Activated CD8-positive, alpha-beta T cell treated with anti-CD3 and anti-CD28 coated beads, Interleukin-2, amount 10 ng/mL, durations not matched to agents 7 days and 5 days (primary cell): ENCODE results near the gene STARD3NL. TPM values are rescaled to one million over a fixed set of nuclear protein-coding genes. Genes with fewer than 3 reads are reported as not detected.
"Not testable (repeated sequence)": the region's sequence is repeated elsewhere in the genome, so short reads cannot be mapped to it uniquely, and the experiment has no call there.

Experiments
- ATAC-seq: fragments of 150-1000 bp; cut with Tn5 transposase; one replicate; pipeline ENCODE4 v1.10.0; 2021; ENCODE audit warnings: moderate library complexity
- CTCF ChIA-PET: fragments of 350-600 bp; sonication (Branson Sonifier 250); formaldehyde crosslinking; loops from one replicate; lab custom pipeline; 2021; ENCODE audit warnings: antibody characterized with exemption; lab: Charles Lee
- POLR2A ChIA-PET: fragments of 350-600 bp; sonication (Branson Sonifier 250); formaldehyde crosslinking; loops from one replicate; lab custom pipeline; 2021; ENCODE audit warnings: antibody characterized with exemption; lab: Charles Lee
- DNase-seq: peaks from one replicate; pipeline ENCODE4 v3.0.0-alpha.2; 2020
- H3K27ac Mint-ChIP-seq: one replicate; pipeline ENCODE4 v1.8.0; 2021; ENCODE audit warnings: mild to moderate bottlenecking, mixed read lengths
- H3K27me3 Mint-ChIP-seq: one replicate; pipeline ENCODE4 v1.8.0; 2021; ENCODE audit warnings: low read depth, mixed read lengths
- H3K36me3 Mint-ChIP-seq: one replicate; pipeline ENCODE4 v1.8.0; 2021; ENCODE audit warnings: low read depth, mixed read lengths
- H3K4me1 Mint-ChIP-seq: one replicate; pipeline ENCODE4 v1.8.0; 2021; ENCODE audit warnings: low read depth, mixed read lengths
- H3K4me3 Mint-ChIP-seq: one replicate; pipeline ENCODE4 v1.8.0; 2021; ENCODE audit warnings: mild to moderate bottlenecking, mixed read lengths
- H3K9me3 Mint-ChIP-seq: one replicate; pipeline ENCODE4 v1.8.0; 2022; ENCODE audit warnings: mixed read lengths; ENCODE audit not compliant: insufficient read depth
- total RNA-seq, 2 experiments: library from RNA; stranded (reverse); gene quantifications; one replicate each; pipeline ENCODE4 v1.2.3, GENCODE V29; 2021

The STARD3NL gene
- total RNA-seq, 2 experiments from 2014 or later, result 24.1 to 25.8 TPM

DNA sequence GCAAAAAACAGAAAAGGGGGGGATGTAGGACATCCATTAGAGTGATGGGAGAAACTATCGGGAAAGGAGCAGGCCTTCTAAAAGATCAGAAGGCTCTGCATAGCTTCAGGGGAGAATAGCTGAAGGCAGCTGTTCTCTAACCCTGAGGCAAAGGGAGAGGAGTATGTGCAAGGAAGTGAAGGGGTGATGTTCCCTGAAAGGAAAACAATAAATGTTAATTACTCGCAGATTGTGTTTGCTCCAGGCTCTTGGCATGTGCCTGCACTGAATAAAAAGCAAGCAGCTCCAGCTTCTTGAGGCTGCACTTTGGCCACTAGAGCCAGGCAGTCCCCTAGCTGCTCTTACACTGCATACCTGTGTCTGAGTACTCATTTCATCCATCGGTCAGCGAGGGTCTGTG, 14.4 kb upstream of the STARD3NL start:
- H3K27me3 Mint-ChIP-seq, result peaks cover 17% of the 10 kb centered on the region
- ATAC-seq (no peak), DNase-seq (no peak)
- peaks cover 2% of the 10 kb centered on the region for H3K4me1 Mint-ChIP-seq
- CTCF ChIA-PET, result interaction anchor here (1.0 to 1.2 kb wide), 2 partner anchors 14 to 52 kb away, joined by 3 read pairs; partner anchors contain the start of gene STARD3NL
- H3K27ac Mint-ChIP-seq, result no peak overlapping the region
- no peaks in the 10 kb centered on the region for H3K9me3 Mint-ChIP-seq
- POLR2A ChIA-PET, result no interaction called here
- H3K36me3 Mint-ChIP-seq, result no peaks in the 10 kb centered on the region
- no peak overlapping the region for H3K4me3 Mint-ChIP-seq

GRCh38 chr7:38168890-38169570, 9.0 kb upstream of the STARD3NL start:
- DNase-seq (no peak), ATAC-seq (no peak)
- CTCF ChIA-PET, result interaction anchor here (0.7 to 1.3 kb wide), 3 partner anchors 33 to 249 kb away, joined by 3 to 8 read pairs (median 4); partner anchors contain the start of gene EPDR1
- POLR2A ChIA-PET, result no interaction called here
- Mint-ChIP-seq H3K27me3 (peaks cover 21% of the 10 kb centered on the region), H3K4me1 (peaks cover 6% of the 10 kb centered on the region), H3K27ac (no peak overlapping the region), H3K36me3 (no peaks in the 10 kb centered on the region), H3K4me3 (no peak overlapping the region), H3K9me3 (no peaks in the 10 kb centered on the region)

- H3K4me1 Mint-ChIP-seq, result peaks cover 6% of the 10 kb centered on the region
- no peak overlapping the region for H3K4me3 Mint-ChIP-seq
- DNase-seq (no peak), ATAC-seq (peak; percentile 30)
- CTCF ChIA-PET, result interaction anchor here (0.9 to 1.3 kb wide), 4 partner anchors 46 to 250 kb away, joined by 3 to 8 read pairs (median 4); partner anchors contain the start of gene EPDR1
- H3K9me3 Mint-ChIP-seq, result no peaks in the 10 kb centered on the region
- POLR2A ChIA-PET, result no interaction called here
- peaks cover 12% of the 10 kb centered on the region for H3K27me3 Mint-ChIP-seq
- no peaks in the 10 kb centered on the region for H3K36me3 Mint-ChIP-seq
- H3K27ac Mint-ChIP-seq, result no peak overlapping the region
Measured at GRCh38 chr7:38169847-38170246, 8.2 kb upstream of the STARD3NL start.

DNA sequence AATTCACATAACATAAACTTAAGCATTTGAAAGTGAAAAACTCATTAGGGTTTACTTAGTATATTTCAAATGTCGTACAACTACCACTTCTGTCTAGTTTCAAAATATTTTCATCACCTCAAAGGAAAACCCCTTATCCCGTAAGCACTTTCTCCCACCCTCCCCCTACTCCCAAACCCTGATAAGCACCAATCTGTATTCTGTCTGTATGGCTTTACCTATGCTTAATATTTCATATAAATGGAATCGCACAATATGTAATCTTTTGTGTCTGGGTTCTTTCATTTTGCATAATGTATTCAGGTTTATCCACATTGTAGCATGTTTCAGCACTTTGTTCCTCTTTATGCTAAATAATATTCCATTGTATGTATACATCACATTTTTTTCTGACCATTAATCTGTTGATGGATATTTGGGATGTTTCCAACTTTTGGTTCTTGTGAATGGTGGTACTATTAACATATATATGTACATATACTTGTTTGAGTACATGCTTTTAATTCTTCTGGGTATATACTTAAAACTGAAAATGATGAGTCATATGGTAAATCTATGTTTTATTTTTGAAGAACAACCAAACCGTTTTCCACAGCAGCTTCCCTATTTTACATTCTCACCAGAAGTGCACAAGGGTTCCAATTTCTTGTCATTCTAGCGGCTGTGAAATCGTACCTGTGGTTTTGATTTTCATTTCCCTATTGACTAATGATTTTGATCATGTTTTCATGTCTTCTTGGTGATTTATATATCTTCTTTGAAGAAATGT, 6.2 kb upstream of the STARD3NL start:
- POLR2A ChIA-PET, result no interaction called here
- Mint-ChIP-seq H3K9me3 (no peaks in the 10 kb centered on the region), H3K27ac (no peak overlapping the region), H3K27me3 (peaks cover 8% of the 10 kb centered on the region), H3K36me3 (no peaks in the 10 kb centered on the region), H3K4me3 (no peak overlapping the region), H3K4me1 (peaks cover 6% of the 10 kb centered on the region)
- no peak for ATAC-seq
- CTCF ChIA-PET, result interaction anchor here (1.5 to 3.8 kb wide), 2 partner anchors 164 to 197 kb away, joined by 4 to 10 read pairs; no protein-coding TSS in a partner anchor
- no peak for DNase-seq

DNA sequence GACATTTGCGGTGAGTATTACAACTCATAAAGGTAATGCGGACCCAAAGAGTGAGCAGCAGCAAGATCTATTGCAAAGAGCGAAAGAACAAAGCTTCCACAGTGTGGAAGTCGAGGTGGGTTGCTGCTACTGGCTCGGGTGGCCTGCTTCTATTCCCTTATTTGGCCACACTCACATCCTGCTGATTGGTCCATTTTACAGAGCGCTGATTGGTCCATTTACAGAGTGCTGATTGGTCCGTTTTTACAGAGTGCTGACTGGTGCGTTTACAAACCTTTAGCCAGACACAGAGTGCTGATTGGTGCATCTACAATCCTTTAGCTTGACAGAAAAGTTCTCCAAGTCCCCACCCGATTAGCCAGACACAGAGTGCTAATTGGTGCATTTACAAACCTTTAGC, 2.5 kb upstream of the STARD3NL start:
- DNase-seq, H3K4me3 Mint-ChIP-seq, H3K27me3 Mint-ChIP-seq, H3K27ac Mint-ChIP-seq, H3K9me3 Mint-ChIP-seq, POLR2A ChIA-PET, ATAC-seq, H3K36me3 Mint-ChIP-seq: not testable (repeated sequence)
- H3K4me1 Mint-ChIP-seq, result peaks cover 28% of the 10 kb centered on the region
- CTCF ChIA-PET, result interaction anchor here (1.4 kb wide), 1 partner anchor 183 kb away, joined by 3 read pairs; no protein-coding TSS in a partner anchor

GRCh38 chr7:38177621-38178003, 433 bp upstream of the STARD3NL start:
- no peaks in the 10 kb centered on the region for H3K36me3 Mint-ChIP-seq
- H3K9me3 Mint-ChIP-seq, result no peaks in the 10 kb centered on the region
- H3K27me3 Mint-ChIP-seq, result peaks cover 3% of the 10 kb centered on the region
- ATAC-seq (no peak), DNase-seq (no peak)
- peaks cover 27% of the 10 kb centered on the region for H3K4me1 Mint-ChIP-seq
- CTCF ChIA-PET, result interaction anchor here (0.6 to 1.5 kb wide), 16 partner anchors 8 to 196 kb away, joined by 3 to 9 read pairs (median 4); no protein-coding TSS in a partner anchor
- POLR2A ChIA-PET, result interaction anchor here (0.6 kb wide), 1 partner anchor 213 kb away, joined by 4 read pairs; no protein-coding TSS in a partner anchor
- H3K27ac Mint-ChIP-seq, result peak overlapping the region; percentile 93
- peak overlapping the region; percentile 93 for H3K4me3 Mint-ChIP-seq

DNA sequence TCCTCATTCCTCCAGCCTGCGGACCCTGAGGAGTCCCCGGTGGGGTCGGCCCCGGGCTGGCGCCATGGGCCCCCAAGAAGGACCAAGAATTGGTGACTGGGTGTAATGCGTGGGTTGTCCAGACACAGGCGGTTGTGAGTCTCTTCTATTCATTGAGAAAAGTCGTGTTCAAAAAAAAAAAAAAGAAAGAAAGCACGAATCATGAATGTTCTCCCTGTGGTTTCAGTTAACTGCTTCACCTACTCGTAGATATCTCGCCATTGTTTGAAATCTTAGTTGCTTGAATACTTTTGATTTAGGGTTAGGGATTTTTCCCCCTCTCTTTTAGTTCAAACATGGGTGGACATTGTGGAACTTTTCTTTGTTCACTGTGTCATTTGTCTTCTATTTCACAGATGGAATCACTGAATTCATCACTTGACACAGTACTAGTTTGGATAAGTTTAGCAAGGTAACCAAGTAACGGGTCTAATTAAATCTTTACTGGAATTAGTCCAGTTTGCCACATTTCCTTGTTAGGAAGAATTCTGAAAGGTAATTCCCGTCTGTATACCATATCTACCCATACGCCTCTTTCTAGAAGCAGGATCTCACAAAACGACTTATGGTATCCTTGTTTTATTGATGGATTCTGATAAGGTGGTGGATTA, 775 bp downstream of the STARD3NL start:
- ChIA-PET POLR2A (no interaction called here), CTCF (interaction anchor here (0.9 to 1.5 kb wide), 10 partner anchors 9 to 195 kb away, joined by 3 to 9 read pairs (median 4); no protein-coding TSS in a partner anchor)
- Mint-ChIP-seq H3K4me3 (peak overlapping the region; percentile 93), H3K4me1 (peaks cover 27% of the 10 kb centered on the region), H3K27me3 (peaks cover 1% of the 10 kb centered on the region), H3K9me3 (no peaks in the 10 kb centered on the region), H3K27ac (peak overlapping the region; percentile 93), H3K36me3 (peaks cover 4% of the 10 kb centered on the region)
- ATAC-seq (peak; percentile 45), DNase-seq (no peak)

GRCh38 chr7:38179776-38180226, 1.8 kb downstream of the STARD3NL start:
- Mint-ChIP-seq H3K36me3 (peaks cover 10% of the 10 kb centered on the region), H3K4me1 (peaks cover 29% of the 10 kb centered on the region), H3K4me3 (peak overlapping the region; percentile 93), H3K9me3 (no peaks in the 10 kb centered on the region), H3K27ac (no peak overlapping the region), H3K27me3 (no peaks in the 10 kb centered on the region)
- ATAC-seq (no peak), DNase-seq (no peak)
- CTCF ChIA-PET, result interaction anchor here (0.7 to 5.7 kb wide), 10 partner anchors 16 to 190 kb away, joined by 3 to 50 read pairs (median 4); no protein-coding TSS in a partner anchor
- POLR2A ChIA-PET, result no interaction called here

- no peak overlapping the region for H3K27ac Mint-ChIP-seq
- H3K4me1 Mint-ChIP-seq, result peaks cover 29% of the 10 kb centered on the region
- no peak for DNase-seq
- ChIA-PET POLR2A (no interaction called here), CTCF (interaction anchor here (0.7 to 5.7 kb wide), 8 partner anchors 15 to 189 kb away, joined by 3 to 50 read pairs (median 4); no protein-coding TSS in a partner anchor)
- ATAC-seq, result no peak
- H3K9me3 Mint-ChIP-seq, result no peaks in the 10 kb centered on the region
- H3K36me3 Mint-ChIP-seq, result peaks cover 18% of the 10 kb centered on the region
- no peaks in the 10 kb centered on the region for H3K27me3 Mint-ChIP-seq
- no peak overlapping the region for H3K4me3 Mint-ChIP-seq
Measured at GRCh38 chr7:38181111-38181510, 3.1 kb downstream of the STARD3NL start.

- Mint-ChIP-seq H3K4me1 (peaks cover 29% of the 10 kb centered on the region), H3K27me3 (no peaks in the 10 kb centered on the region), H3K4me3 (no peak overlapping the region), H3K27ac (no peak overlapping the region), H3K36me3 (peaks cover 18% of the 10 kb centered on the region), H3K9me3 (no peaks in the 10 kb centered on the region)
- ATAC-seq (no peak), DNase-seq (no peak)
- ChIA-PET POLR2A (no interaction called here), CTCF (interaction anchor here (5.7 kb wide), 1 partner anchor 34 kb away, joined by 50 read pairs; no protein-coding TSS in a partner anchor)
Measured at GRCh38 chr7:38182450-38182849, 4.4 kb downstream of the STARD3NL start.
